ENCODE results near the gene BLOC1S5. TPM values are rescaled to one million over a fixed set of nuclear protein-coding genes. Genes with fewer than 3 reads are reported as not detected.

The BLOC1S5 gene
- total and polyA plus RNA-seq, 2 donors (not counting 3 experiments of a cell fraction or from before 2014, with no cell fraction given) = 3.9 to 19.1 TPM

GRCh38 chr6:8082954-8083858 is 19.0 kb upstream of the BLOC1S5 start:
- peak; percentile 87 for FAIRE-seq

More at GRCh38 chr6:8082954-8083858, 19.0 kb upstream of the BLOC1S5 start:
- H4K20me1 ChIP-seq (replicated peaks; ENCODE audit: control insufficient read depth, extremely low read depth, insufficient read depth, low read length) = no peaks in the 10 kb centered on the region
- dilution Hi-C loops (cut with MboI; ENCODE audit: extremely low pct_ligation_motif_present, low sequenced_read_pairs) (no loop called here), intact Hi-C loops (cut with micrococcal nuclease) (loop anchor here (1.0 to 5.0 kb wide), 7 partner anchors 19 to 351 kb away; partner anchors contain the start of genes BLOC1S5 and EEF1E1)
- H3K27me3 ChIP-seq (ENCODE audit: control insufficient read depth in 2 of 2, insufficient read depth in 2 of 2, low read length in 2 of 2) = no peaks in the 10 kb centered on the region
- ChIA-PET POLR2A (interaction anchor here (0.7 kb wide), 1 partner anchor 26 kb away, joined by 3 read pairs; no protein-coding TSS in a partner anchor), CTCF (interaction anchor here (1.0 kb wide), 1 partner anchor 361 kb away, joined by 3 read pairs; no protein-coding TSS in a partner anchor)
- peaks cover 64% of the 10 kb centered on the region for H3K4me1 ChIP-seq (ENCODE audit: control insufficient read depth, extremely low read depth, insufficient read depth, low read length)
- peak overlapping the region; percentile 76 for H3K9ac ChIP-seq (replicated peaks; ENCODE audit: extremely low read depth, insufficient read depth, low read length)
- peaks cover 26% of the 10 kb centered on the region for H3K79me2 ChIP-seq (ENCODE audit: control insufficient read depth, insufficient read depth, low read length)
- TF ChIP-seq GATA2 (IDR thresholded peaks at IDR 0.05; ENCODE audit: insufficient read depth, insufficient read length, low read depth, low read length) (peak; percentile 93), FOS (IDR thresholded peaks at IDR 0.05; ENCODE audit: borderline replicate concordance, insufficient read depth, low read length) (peak; percentile 92), JUN (IDR thresholded peaks at IDR 0.05; ENCODE audit: borderline replicate concordance, insufficient read depth, insufficient read length, low read depth) (peak; percentile 93), EZH2 (IDR thresholded peaks at IDR 0.05; ENCODE audit: borderline replicate concordance, low read depth, low read length, severe bottlenecking) (no peak), MYC (IDR thresholded peaks at IDR 0.05; ENCODE audit: low read depth, low read length) (no peak), CTCF (IDR thresholded peaks at IDR 0.05; ENCODE audit: extremely low read depth in 1 of 2, insufficient read depth in 1 of 2, low read depth in 1 of 2, low read length in 2 of 2) (no peak), POLR2AphosphoS5 (IDR thresholded peaks at IDR 0.05; ENCODE audit: insufficient read depth, low read depth, low read length) (no peak)
- no peaks in the 10 kb centered on the region for H3K9me3 ChIP-seq (replicated peaks; ENCODE audit: control insufficient read depth, insufficient read depth, low read length)
- H3K27ac ChIP-seq (ENCODE audit: insufficient read depth, low read depth, low read length) = peak overlapping the region; percentile 93
- peaks cover 0 to 3% of the 10 kb centered on the region in 2 experiments for H3K36me3 ChIP-seq (ENCODE audit: control insufficient read depth in 2 of 2, extremely low read depth in 1 of 2, insufficient read depth in 2 of 2, low read length in 2 of 2)
- H2AFZ ChIP-seq (ENCODE audit: low read depth, low read length) = no peak overlapping the region
- no peaks in the 10 kb centered on the region for H3K9me1 ChIP-seq (replicated peaks; ENCODE audit: control insufficient read depth, extremely low read depth, insufficient read depth, low read length)
- BruUV-seq (replicated peaks) = TSS peak; percentile 49
- DNase-seq (ENCODE audit: low read depth, low spot score) = peak; percentile 95
- peak overlapping the region in 1 of 3 experiments; percentile 16 for H3K4me3 ChIP-seq (replicated peaks in 1 of 3; ENCODE audit: insufficient read depth in 1 of 3, low read depth in 1 of 3, low read length in 3 of 3)
- peak overlapping the region; percentile 78 for H3K4me2 ChIP-seq (ENCODE audit: insufficient read depth, low read length)

All from endothelial cell of umbilical vein (primary cell).